ENCODE results near the gene CPNE4.

DNA sequence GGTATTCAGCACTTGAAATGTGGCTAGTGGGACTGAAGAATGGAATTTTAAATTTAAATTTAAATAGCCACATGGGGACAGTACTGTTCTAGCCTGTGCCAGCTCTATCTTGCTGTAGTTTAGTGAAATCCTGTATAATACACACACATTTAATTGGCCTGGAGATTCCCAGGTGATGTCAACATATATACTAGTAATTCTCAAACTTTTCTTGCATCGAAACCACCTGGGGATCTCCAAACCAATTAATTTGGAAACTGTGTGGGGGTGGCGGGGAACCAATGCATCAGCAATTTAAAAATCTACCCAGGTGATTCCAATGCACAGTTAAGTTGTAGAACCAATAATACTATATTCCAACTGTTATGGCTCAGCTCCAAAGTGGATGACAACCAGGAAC lies 303.1 kb downstream of the CPNE4 start:
- TF ChIP-seq, protein P1, sequence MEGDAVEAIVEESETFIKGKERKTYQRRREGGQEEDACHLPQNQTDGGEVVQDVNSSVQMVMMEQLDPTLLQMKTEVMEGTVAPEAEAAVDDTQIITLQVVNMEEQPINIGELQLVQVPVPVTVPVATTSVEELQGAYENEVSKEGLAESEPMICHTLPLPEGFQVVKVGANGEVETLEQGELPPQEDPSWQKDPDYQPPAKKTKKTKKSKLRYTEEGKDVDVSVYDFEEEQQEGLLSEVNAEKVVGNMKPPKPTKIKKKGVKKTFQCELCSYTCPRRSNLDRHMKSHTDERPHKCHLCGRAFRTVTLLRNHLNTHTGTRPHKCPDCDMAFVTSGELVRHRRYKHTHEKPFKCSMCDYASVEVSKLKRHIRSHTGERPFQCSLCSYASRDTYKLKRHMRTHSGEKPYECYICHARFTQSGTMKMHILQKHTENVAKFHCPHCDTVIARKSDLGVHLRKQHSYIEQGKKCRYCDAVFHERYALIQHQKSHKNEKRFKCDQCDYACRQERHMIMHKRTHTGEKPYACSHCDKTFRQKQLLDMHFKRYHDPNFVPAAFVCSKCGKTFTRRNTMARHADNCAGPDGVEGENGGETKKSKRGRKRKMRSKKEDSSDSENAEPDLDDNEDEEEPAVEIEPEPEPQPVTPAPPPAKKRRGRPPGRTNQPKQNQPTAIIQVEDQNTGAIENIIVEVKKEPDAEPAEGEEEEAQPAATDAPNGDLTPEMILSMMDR (IDR thresholded peaks at IDR 0.05), result no peak
- TF ChIP-seq POLR2A (IDR thresholded peaks at IDR 0.05), result no peak
